HL-60 (cell line): ENCODE measurements around the gene TMPRSS4.

Experiments used
- DNase-seq, 2 experiments: peaks; one replicate each; pipeline ENCODE4 v3.0.0-alpha.2; 2010 to 2020; ENCODE audit warnings: low read depth in 1 of 2, low spot score in 1 of 2
- H3K27ac ChIP-seq: fragments of 250-450 bp; sonication (Bioruptor Pico); replicated peaks from 2 replicates; pipeline ENCODE4 v1.5.1; 2020; ENCODE audit warnings: mild to moderate bottlenecking, moderate library complexity
- H3K27me3 ChIP-seq: fragments of 250-450 bp; sonication (Bioruptor Pico); 2 replicates; pipeline ENCODE4 v1.5.1; 2021; ENCODE audit warnings: mild to moderate bottlenecking, moderate library complexity; ENCODE audit not compliant: insufficient read depth, poor library complexity, severe bottlenecking
- H3K4me3 ChIP-seq: replicated peaks from 2 replicates; pipeline ENCODE4 v1.5.1; 2011; ENCODE audit warnings: mild to moderate bottlenecking, control low read depth, low read length; ENCODE audit not compliant: insufficient read depth
- GABPA ChIP-seq: IDR thresholded peaks from 2 replicates; pipeline ENCODE4 v1.6.1; 2012; ENCODE audit warnings: low read depth
- POLR2AphosphoS5 ChIP-seq: IDR thresholded peaks from 2 replicates; pipeline ENCODE4 v1.6.1; 2012; ENCODE audit warnings: low read depth
- SPI1 ChIP-seq: IDR thresholded peaks from 2 replicates; pipeline ENCODE4 v1.6.1; 2012; ENCODE audit warnings: low read depth, mild to moderate bottlenecking, borderline replicate concordance
- TF ChIP-seq, protein P1 (sequence below): IDR thresholded peaks from one replicate; pipeline ENCODE4 v1.5.1; 2011; ENCODE audit warnings: low read length, control low read depth, inconsistent platforms; ENCODE audit not compliant: insufficient read depth
- TF ChIP-seq, protein P2 (sequence below): IDR thresholded peaks from 2 replicates; pipeline ENCODE4 v1.6.1; 2012; ENCODE audit warnings: low read depth; ENCODE audit not compliant: insufficient replicate concordance

Gene TMPRSS4

GRCh38 chr11:118152552-118153471 lies 75.9 kb downstream of the TMPRSS4 start, which contains the start of gene SCN4B:
Gene SCN4B, minus strand, starts transcription at chr11:118152823. Its CDS starts 150 bp downstream, at chr11:118152673.
- peak within 1 kb of the TSS; percentile 15 for H3K4me3 ChIP-seq
- DNase-seq = peak; percentile 21 to 46
- TF ChIP-seq, protein P1, sequence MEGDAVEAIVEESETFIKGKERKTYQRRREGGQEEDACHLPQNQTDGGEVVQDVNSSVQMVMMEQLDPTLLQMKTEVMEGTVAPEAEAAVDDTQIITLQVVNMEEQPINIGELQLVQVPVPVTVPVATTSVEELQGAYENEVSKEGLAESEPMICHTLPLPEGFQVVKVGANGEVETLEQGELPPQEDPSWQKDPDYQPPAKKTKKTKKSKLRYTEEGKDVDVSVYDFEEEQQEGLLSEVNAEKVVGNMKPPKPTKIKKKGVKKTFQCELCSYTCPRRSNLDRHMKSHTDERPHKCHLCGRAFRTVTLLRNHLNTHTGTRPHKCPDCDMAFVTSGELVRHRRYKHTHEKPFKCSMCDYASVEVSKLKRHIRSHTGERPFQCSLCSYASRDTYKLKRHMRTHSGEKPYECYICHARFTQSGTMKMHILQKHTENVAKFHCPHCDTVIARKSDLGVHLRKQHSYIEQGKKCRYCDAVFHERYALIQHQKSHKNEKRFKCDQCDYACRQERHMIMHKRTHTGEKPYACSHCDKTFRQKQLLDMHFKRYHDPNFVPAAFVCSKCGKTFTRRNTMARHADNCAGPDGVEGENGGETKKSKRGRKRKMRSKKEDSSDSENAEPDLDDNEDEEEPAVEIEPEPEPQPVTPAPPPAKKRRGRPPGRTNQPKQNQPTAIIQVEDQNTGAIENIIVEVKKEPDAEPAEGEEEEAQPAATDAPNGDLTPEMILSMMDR = no peak
- TF ChIP-seq SPI1 (no peak), GABPA (no peak), POLR2AphosphoS5 (no peak)
- TF ChIP-seq, protein P2, sequence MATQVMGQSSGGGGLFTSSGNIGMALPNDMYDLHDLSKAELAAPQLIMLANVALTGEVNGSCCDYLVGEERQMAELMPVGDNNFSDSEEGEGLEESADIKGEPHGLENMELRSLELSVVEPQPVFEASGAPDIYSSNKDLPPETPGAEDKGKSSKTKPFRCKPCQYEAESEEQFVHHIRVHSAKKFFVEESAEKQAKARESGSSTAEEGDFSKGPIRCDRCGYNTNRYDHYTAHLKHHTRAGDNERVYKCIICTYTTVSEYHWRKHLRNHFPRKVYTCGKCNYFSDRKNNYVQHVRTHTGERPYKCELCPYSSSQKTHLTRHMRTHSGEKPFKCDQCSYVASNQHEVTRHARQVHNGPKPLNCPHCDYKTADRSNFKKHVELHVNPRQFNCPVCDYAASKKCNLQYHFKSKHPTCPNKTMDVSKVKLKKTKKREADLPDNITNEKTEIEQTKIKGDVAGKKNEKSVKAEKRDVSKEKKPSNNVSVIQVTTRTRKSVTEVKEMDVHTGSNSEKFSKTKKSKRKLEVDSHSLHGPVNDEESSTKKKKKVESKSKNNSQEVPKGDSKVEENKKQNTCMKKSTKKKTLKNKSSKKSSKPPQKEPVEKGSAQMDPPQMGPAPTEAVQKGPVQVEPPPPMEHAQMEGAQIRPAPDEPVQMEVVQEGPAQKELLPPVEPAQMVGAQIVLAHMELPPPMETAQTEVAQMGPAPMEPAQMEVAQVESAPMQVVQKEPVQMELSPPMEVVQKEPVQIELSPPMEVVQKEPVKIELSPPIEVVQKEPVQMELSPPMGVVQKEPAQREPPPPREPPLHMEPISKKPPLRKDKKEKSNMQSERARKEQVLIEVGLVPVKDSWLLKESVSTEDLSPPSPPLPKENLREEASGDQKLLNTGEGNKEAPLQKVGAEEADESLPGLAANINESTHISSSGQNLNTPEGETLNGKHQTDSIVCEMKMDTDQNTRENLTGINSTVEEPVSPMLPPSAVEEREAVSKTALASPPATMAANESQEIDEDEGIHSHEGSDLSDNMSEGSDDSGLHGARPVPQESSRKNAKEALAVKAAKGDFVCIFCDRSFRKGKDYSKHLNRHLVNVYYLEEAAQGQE = no peak
- peaks cover 44% of the 10 kb centered on the region for H3K27me3 ChIP-seq
- no peak within 1 kb of the TSS for H3K27ac ChIP-seq

GRCh38 chr11:118153516-118153915 lies 76.6 kb downstream of the TMPRSS4 start:
- no peak overlapping the region for H3K27ac ChIP-seq

DNA sequence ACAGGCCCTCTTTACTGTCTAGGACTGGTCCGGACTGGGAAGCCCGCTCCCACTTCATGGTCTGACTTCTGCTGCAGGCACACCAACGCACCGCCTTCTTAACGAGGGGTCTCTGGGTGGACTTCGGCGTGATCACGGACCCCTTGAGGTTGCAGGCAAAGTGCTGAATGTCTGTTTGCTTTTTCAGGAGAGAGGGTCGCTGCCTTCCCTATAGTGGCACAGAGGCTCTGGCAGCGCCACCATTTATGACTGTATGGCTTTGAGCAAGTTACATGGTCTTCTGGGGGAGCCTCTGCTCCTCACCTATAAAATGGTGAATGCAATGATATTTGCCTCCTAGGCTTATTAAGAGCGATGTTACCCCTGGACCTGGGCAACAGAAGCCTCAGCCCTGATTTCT lies 77.1 kb downstream of the TMPRSS4 start:
- TF ChIP-seq POLR2AphosphoS5 (no peak), SPI1 (no peak), GABPA (no peak)
- TF ChIP-seq, protein P1 = no peak
- TF ChIP-seq, protein P2 = no peak
- Histone ChIP-seq H3K27me3 (peaks cover 44% of the 10 kb centered on the region), H3K4me3 (no peak overlapping the region), H3K27ac (no peak overlapping the region)
- no peak for DNase-seq

More at GRCh38 chr11:118153516-118153915, 76.6 kb downstream of the TMPRSS4 start:
- TF ChIP-seq, protein P2 = no peak
- TF ChIP-seq, protein P1 = no peak
- TF ChIP-seq GABPA (no peak), SPI1 (no peak)
- Histone ChIP-seq H3K4me3 (no peak overlapping the region; the same call in 1 of the 2 replicates), H3K27me3 (peaks cover 44% of the 10 kb centered on the region)
- no peak for DNase-seq
